HepG2 (cell line): ENCODE data around the gene SAMD9. TPM values are rescaled to one million over a fixed set of nuclear protein-coding genes. Genes with fewer than 3 reads are reported as not detected.

Experiments
- ATAC-seq: fragments of 200-7000 bp; cut with Tn5 transposase; 3 replicates; pipeline ENCODE4 v1.9.1; 2020; ENCODE audit warnings: mild to moderate bottlenecking, moderate library complexity
- BruUV-seq: library from RNA; stranded (reverse); fragments of 400-500 nt; replicated peaks from 2 replicates; lab custom pipeline; 2021; lab: Mats Ljungman, UMichigan
- CTCF ChIA-PET: fragments of 300-600 bp; formaldehyde crosslinking; extraction: SDS; loops from one replicate; lab custom pipeline; 2021; ENCODE audit warnings: low total read pairs, inconsistent platforms, low intra/inter-chr PET ratio; lab: Yijun Ruan, JAX
- POLR2A ChIA-PET: fragments of 350-600 bp; sonication (Branson Sonifier 250); formaldehyde crosslinking; loops from one replicate; lab custom pipeline; 2020; ENCODE audit warnings: antibody characterized with exemption, inconsistent platforms; lab: Yijun Ruan, JAX
- DNase-seq: peaks from one replicate; pipeline ENCODE4 v3.0.0-alpha.2; 2015; ENCODE audit warnings: low spot score
- FAIRE-seq: peaks from 3 replicates; lab custom pipeline; 2011; peaks lifted over from hg19 to GRCh38; lab: Jason Lieb, UNC
- H2AFZ ChIP-seq: one replicate; pipeline ENCODE4 v1.6.1; 2011; ENCODE audit warnings: low read length, inconsistent platforms
- H3K27ac ChIP-seq: fragments of 300-600 bp; 3 replicates; pipeline ENCODE4 v1.8.0; 2011; ENCODE audit warnings: mixed run types, mild to moderate bottlenecking, mixed read lengths, low read length, inconsistent platforms; ENCODE audit not compliant: insufficient read depth; ENCODE audit errors: extremely low read length
- H3K27me3 ChIP-seq, 2 experiments: fragments of 200-600 bp in 1 of 2; 2 replicates in 1 of 2; 3 replicates in 1 of 2; pipeline versions ENCODE4 v1.6.0 to v1.8.0; 2011; ENCODE audit warnings: low read length in 2 of 2, mild to moderate bottlenecking in 2 of 2, moderate library complexity in 2 of 2, inconsistent platforms in 1 of 2; ENCODE audit not compliant: insufficient read depth in 2 of 2, control insufficient read depth in 1 of 2
- H3K36me3 ChIP-seq, 2 experiments: fragments of 200-600 bp in 1 of 2; replicated peaks in 1 of 2; 2 replicates in 1 of 2; 3 replicates in 1 of 2; pipeline versions ENCODE4 v1.5.1 to v1.8.0; 2011; ENCODE audit warnings: low read length in 2 of 2, inconsistent platforms in 1 of 2; ENCODE audit not compliant: insufficient read depth in 2 of 2, control insufficient read depth in 1 of 2
- H3K4me1 ChIP-seq: 2 replicates; pipeline ENCODE4 v1.5.1; 2012; ENCODE audit warnings: low read length, inconsistent platforms; ENCODE audit not compliant: insufficient read depth
- H3K4me2 ChIP-seq: 2 replicates; pipeline ENCODE4 v1.6.0; 2011; ENCODE audit warnings: low read depth, low read length, inconsistent platforms
- H3K4me3 ChIP-seq, 3 experiments: fragments of 200-600 bp in 1 of 3; sonication (generic), shearing (Covaris generic) in 1 of 3; replicated peaks in 1 of 3; 2 replicates each; pipeline ENCODE4 v1.5.1; 2011 to 2016; ENCODE audit warnings: low read length in 3 of 3, inconsistent platforms in 2 of 3, low read depth in 2 of 3, mild to moderate bottlenecking in 2 of 3, control low read depth in 1 of 3, mixed read lengths in 1 of 3; ENCODE audit not compliant: insufficient read depth in 1 of 3
- H3K79me2 ChIP-seq: one replicate; pipeline ENCODE4 v1.6.1; 2011; ENCODE audit warnings: low read length, inconsistent platforms; ENCODE audit not compliant: insufficient read depth
- H3K9ac ChIP-seq: 2 replicates; pipeline ENCODE4 v1.6.0; 2011; ENCODE audit warnings: mild to moderate bottlenecking, low read depth, low read length, inconsistent platforms; ENCODE audit not compliant: insufficient read depth
- H3K9me3 ChIP-seq: 2 replicates; pipeline ENCODE4 v1.5.1; 2012; ENCODE audit warnings: mild to moderate bottlenecking, low read length
- H4K20me1 ChIP-seq: 2 replicates; pipeline ENCODE4 v1.6.0; 2011; ENCODE audit warnings: inconsistent platforms, mild to moderate bottlenecking, low read length, moderate library complexity; ENCODE audit not compliant: insufficient read depth
- ATRX ChIP-seq: sonication (generic); formaldehyde crosslinking; IDR thresholded peaks from 2 replicates; pipeline ENCODE4 v1.4.0; 2020; ENCODE audit warnings: missing genetic modification reagents, borderline replicate concordance
- DMTF1 ChIP-seq: sonication (generic); formaldehyde crosslinking; IDR thresholded peaks from 2 replicates; pipeline ENCODE4 v1.4.0; 2020; ENCODE audit warnings: mild to moderate bottlenecking, missing genetic modification reagents
- DRAP1 ChIP-seq: IDR thresholded peaks from 2 replicates; pipeline ENCODE4 v1.6.1; 2016; ENCODE audit warnings: missing genetic modification reagents, missing compliant biosample characterization
- EP300 ChIP-seq, 3 experiments: sonication (generic) in 1 of 3; formaldehyde crosslinking in 1 of 3; IDR thresholded peaks; 2 replicates each; pipeline versions ENCODE4 v1.5.1 to v1.6.1; 2011 to 2020; ENCODE audit warnings: low read depth in 2 of 3, low read length in 2 of 3, borderline replicate concordance in 1 of 3, improper control_type of control experiment in 1 of 3, mild to moderate bottlenecking in 1 of 3, missing genetic modification reagents in 1 of 3, moderate library complexity in 1 of 3
- EZH2 ChIP-seq: conservative IDR thresholded peaks from 2 replicates; pipeline ENCODE4 v1.6.1; 2012; ENCODE audit warnings: mild to moderate bottlenecking, low read depth, low read length, moderate library complexity
- FOXM1 ChIP-seq: sonication (generic); formaldehyde crosslinking; IDR thresholded peaks from 2 replicates; pipeline ENCODE4 v1.5.0; 2020; ENCODE audit warnings: missing genetic modification reagents
- HDAC6 ChIP-seq: fragments of 200-600 bp; sonication (generic); IDR thresholded peaks from 2 replicates; pipeline ENCODE4 v1.7.0; 2017; ENCODE audit warnings: mild to moderate bottlenecking, antibody characterized with exemption, low read length, low read depth
- SRSF9 ChIP-seq: fragments of 200-400 bp; formaldehyde crosslinking; IDR thresholded peaks from 2 replicates; pipeline ENCODE4 v1.6.1; 2018; ENCODE audit warnings: borderline replicate concordance, mild to moderate bottlenecking, low read depth, low read length; ENCODE audit not compliant: insufficient read depth, poor library complexity, severe bottlenecking
- TOE1 ChIP-seq: sonication (generic); formaldehyde crosslinking; IDR thresholded peaks from 2 replicates; pipeline ENCODE4 v1.4.0; 2020; ENCODE audit warnings: mild to moderate bottlenecking, missing genetic modification reagents
- ZBTB43 ChIP-seq: sonication (generic); formaldehyde crosslinking; conservative IDR thresholded peaks from 2 replicates; pipeline ENCODE4 v1.4.0; 2020; ENCODE audit warnings: missing genetic modification reagents
- ZC3H13 ChIP-seq: sonication (generic); formaldehyde crosslinking; IDR thresholded peaks from 2 replicates; pipeline ENCODE4 v1.8.1; 2023; ENCODE audit warnings: mild to moderate bottlenecking, missing genetic modification reagents, moderate library complexity
- ZMYM4 ChIP-seq: sonication (generic); formaldehyde crosslinking; IDR thresholded peaks from 2 replicates; pipeline ENCODE4 v1.8.1; 2023; ENCODE audit warnings: mild to moderate bottlenecking, missing genetic modification reagents
- ZNF354B ChIP-seq: sonication (generic); formaldehyde crosslinking; IDR thresholded peaks from 2 replicates; pipeline ENCODE4 v1.8.0; 2022; ENCODE audit warnings: mild to moderate bottlenecking, missing genetic modification reagents
- WGBS: methylation state at CpG from one replicate; pipeline ENCODE4 v1.1.6; 2017; ENCODE audit warnings: low lambda C conversion rate; 5-methylcytosine and 5-hydroxymethylcytosine counted together
- in situ Hi-C: cut with HindIII; loops from 2 replicates; pipeline ENCODE4 v1.10.0; 2017; ENCODE audit warnings: low pct_unique_long_range_greater_than_20kb; ENCODE audit not compliant: extremely low pct_ligation_motif_present
- intact Hi-C: fragments of 100-400 bp; cut with micrococcal nuclease; formaldehyde crosslinking; loops from one replicate; pipeline ENCODE4 v1.10.0; 2022; ENCODE audit not compliant: unreplicated experiment
- polyA plus RNA-seq, 8 experiments: library from polyadenylated mRNA; depleted of rRNA in 3 of 8; stranded (reverse) in 7 of 8; unstranded in 1 of 8; fragments of >200 nt; fragmentation: Illumina TruSeq in 4 of 8; extraction: Trizol in 4 of 8; gene quantifications; 2 replicates each; pipeline versions ENCODE4 v1.2.1 to v1.2.3, GENCODE V29; 2011 to 2016; ENCODE audit warnings: low read depth in 4 of 8, missing spikeins in 1 of 8, mixed read lengths in 1 of 8; ENCODE audit not compliant: insufficient read depth in 1 of 8
- total RNA-seq, 5 experiments: library from RNA; depleted of rRNA; stranded (reverse); fragments of >200 nt; fragmentation: Illumina TruSeq; extraction: Trizol; gene quantifications; 2 replicates each; pipeline ENCODE4 v1.2.3, GENCODE V29; 2016; ENCODE audit warnings: low read depth in 1 of 5

Gene SAMD9
- total and polyA plus RNA-seq, 2 of the 13 experiments (the other 11 are each of a cell fraction or from before 2014, with no cell fraction given) = 0.08 to 1.5 TPM

- DNase-seq (no peak), FAIRE-seq (no peak), ATAC-seq (no peak)
- Histone ChIP-seq H3K27ac (no peak overlapping the region), H3K4me3 (no peak overlapping the region), H2AFZ (no peak overlapping the region), H3K79me2 (no peaks in the 10 kb centered on the region), H4K20me1 (no peaks in the 10 kb centered on the region), H3K4me1 (peaks cover 3% of the 10 kb centered on the region; the same call in 1 of the 2 replicates), H3K4me2 (no peak overlapping the region), H3K9ac (no peak overlapping the region), H3K27me3 (peaks cover 0 to 3% of the 10 kb centered on the region in 2 experiments; a peak in 1 of 5 replicates)
- in situ Hi-C loops = loop anchor here (25.0 kb wide), 1 partner anchor 623 kb away; the partner anchor contains the start of gene GATAD1
- intact Hi-C loops = no loop called here
- POLR2A ChIA-PET = no interaction called here
- WGBS = 22% methylated on average over 6 of the region's 6 CpGs
- CTCF ChIA-PET = no interaction called here
- TF ChIP-seq DRAP1 (CRISPR knock-in tag) = no peak
- TF ChIP-seq SRSF9 = no peak
- TF ChIP-seq ZC3H13 = no peak
- no peak for TF ChIP-seq EP300 (IDR thresholded peaks at IDR 0.05; ENCODE audit: low read depth in 2 of 2, low read length in 2 of 2)
- no peak for TF ChIP-seq EP300 (CRISPR knock-in tag; IDR thresholded peaks at IDR 0.05; ENCODE audit: borderline replicate concordance)
- TF ChIP-seq HDAC6 = no peak
- TF ChIP-seq ATRX (CRISPR knock-in tag) = no peak
- TF ChIP-seq ZNF354B = no peak
- TF ChIP-seq DMTF1 (CRISPR knock-in tag) = no peak
- no peak for TF ChIP-seq ZBTB43 (CRISPR knock-in tag)
- TF ChIP-seq TOE1 (CRISPR knock-in tag) = no peak
- TF ChIP-seq ZMYM4 = no peak
- TF ChIP-seq EZH2 = no peak
- TF ChIP-seq FOXM1 = no peak
- TF ChIP-seq, all 625 proteins: peak for 0
- Histone ChIP-seq H3K36me3 (no peaks in the 10 kb centered on the region), H3K9me3 (no peaks in the 10 kb centered on the region)
- BruUV-seq = no TSS peak
These were observed 57.8 kb downstream of the SAMD9 start for GRCh38 chr7:93060025-93060424.
